RPMI7951 (cell line): ENCODE measurements around the gene ZNF248. TPM values are rescaled to one million over a fixed set of nuclear protein-coding genes. Genes with fewer than 3 reads are reported as not detected.
"Not testable (repeated sequence)": the region's sequence is repeated elsewhere in the genome, so short reads cannot be mapped to it uniquely, and the experiment has no call there.

ENCODE experiments used
- DNase-seq: peaks from one replicate; pipeline ENCODE4 v3.0.0-alpha.2; 2012; ENCODE audit warnings: low read depth
- total RNA-seq: library from RNA; depleted of rRNA; stranded (reverse); fragments of >200 nt; shearing (Covaris generic); gene quantifications from 2 replicates; pipeline ENCODE4 v1.2.3, GENCODE V29; 2014; rRNA removed

The ZNF248 gene
- total RNA-seq = 5.9 and 6.9 TPM in 2 replicates

GRCh38 chr10:37857287-37858211 is at the start of gene ZNF248:
TSS of gene ZNF248 (minus strand) at chr10:37857610. CDS start at chr10:37856310, 1,300 bp downstream.
- peak; percentile 97 for DNase-seq

DNA sequence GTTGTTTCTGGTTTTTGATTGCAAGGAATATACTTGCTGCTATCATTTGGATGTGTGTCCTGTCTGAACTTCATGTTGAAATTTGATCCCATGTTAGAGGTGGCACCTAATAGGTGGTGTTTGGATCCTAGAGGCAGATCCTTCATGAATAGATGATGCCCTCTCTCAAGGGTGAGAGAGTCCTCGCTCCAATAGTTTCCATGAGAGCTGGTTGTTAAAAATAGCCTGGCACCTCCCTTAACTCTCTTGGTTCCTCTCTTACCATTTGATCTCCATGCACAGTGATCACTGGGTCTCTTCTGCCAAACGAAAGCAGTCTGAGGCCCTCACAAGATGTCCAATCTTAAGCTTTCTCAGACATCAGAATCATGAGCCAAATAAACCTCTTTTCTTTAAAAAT is 49.0 kb upstream of the ZNF248 start:
- DNase-seq = no peak

GRCh38 chr10:37896436-37896835 is 39.0 kb upstream of the ZNF248 start:
- DNase-seq = no peak

DNA sequence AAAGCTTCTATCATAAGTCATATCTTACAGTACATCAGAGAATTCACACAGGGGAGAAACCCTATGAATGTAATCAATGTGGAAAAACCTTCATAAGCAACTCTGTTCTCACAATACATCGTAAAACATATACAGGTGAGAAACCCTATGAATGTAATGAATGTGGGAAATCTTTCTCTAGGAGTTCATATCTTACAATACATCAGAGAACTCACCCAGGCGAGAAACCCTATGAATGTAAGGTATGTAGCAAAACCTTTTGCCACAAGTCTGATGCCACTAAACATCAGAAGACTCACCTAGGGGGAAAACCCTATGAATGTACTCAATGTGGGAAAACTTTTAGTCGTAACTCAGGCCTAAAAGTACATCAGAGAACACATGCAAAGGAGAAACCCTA is 38.3 kb upstream of the ZNF248 start:
- no peak for DNase-seq

- DNase-seq = no peak
These were observed 28.4 kb upstream of the ZNF248 start for GRCh38 chr10:37885850-37886249.

- DNase-seq = no peak
These were observed 15.5 kb upstream of the ZNF248 start for GRCh38 chr10:37872955-37873354.

DNA sequence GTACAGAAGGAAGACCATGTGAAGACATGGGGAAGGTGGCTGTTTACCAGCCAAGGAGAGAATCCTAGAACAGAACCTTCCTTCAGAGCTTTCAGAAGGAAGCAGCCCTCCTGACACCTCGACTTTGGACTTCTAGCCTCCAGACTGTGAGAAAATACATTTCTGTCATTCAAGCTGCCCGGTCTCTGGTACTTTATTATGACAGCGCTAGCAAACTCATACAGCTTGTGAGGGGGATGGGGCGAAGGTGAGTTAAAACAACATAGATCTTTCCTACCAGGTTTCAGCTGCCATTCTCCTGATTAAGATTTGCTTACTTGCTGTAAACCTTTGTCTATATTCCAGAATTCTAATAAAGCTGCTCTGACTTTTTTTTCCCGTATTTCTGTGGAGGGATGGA is 14.9 kb upstream of the ZNF248 start:
- DNase-seq = no peak

DNA sequence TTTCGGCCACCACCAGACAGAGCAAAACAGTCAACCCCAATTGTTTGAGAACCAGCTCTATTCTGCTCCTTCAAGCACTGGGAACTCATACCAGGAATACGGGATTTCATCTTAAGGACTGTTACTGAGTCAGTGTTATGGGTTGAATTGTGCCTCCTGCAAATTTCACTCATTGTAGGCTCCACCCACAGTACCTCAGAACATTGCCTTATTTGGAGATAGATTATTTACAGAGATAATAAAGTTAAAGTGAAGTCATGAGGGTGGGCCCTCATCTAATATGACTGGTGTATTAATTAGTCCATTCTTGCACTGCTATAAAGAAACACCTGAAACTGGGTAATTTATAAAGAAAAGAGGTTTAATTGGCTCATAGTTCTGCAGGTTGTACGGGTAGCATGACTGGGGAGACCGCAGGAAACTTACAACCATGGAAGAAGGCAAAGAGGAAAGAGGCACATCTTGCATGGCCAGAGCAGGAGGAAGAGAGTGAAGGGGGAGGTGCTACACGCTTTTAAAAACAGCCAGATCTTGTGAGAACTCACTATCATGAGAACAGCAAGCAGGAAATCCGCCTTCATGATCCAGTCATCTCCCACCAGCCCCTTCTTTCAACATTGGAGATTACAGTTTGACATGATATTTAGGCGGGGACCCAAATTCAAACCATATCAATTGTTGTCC is 14.3 kb upstream of the ZNF248 start:
- DNase-seq = no peak

DNA sequence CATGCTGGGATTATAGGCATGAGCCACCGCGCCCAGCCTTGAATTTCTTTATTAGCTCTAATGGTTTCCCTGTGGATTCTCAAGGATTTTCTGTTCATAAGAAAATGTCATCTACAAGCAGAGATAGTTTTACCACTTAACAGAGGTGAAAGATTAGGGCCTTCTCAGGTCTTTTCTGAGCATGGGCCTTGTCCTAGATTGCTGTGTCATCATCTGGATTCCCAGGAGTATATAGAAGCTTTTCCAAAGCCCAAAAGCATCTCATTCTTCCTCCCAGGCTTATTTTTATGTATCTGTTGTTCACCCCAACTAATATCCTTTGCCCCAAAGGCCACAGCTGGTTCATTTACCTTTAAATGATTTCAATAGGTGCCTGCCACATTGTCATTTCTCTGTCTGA is 13.7 kb upstream of the ZNF248 start:
- no peak for DNase-seq

DNA sequence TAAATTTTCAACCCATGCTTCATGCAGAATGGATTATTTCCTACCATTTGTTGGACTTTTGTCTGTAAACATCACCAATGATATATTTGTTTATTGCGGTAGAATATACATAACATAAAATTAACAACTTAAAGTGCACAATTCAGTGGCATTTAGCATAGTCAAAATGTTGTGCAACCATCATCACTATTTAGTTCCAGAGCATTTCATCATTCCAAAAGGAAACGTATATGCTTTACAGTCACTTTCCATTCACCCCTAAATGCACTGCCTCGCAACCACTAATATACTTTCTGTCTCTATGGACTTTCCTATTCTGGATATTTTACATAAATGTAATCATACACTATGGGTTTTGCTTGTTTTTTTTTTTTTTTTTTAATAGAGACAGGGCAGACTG is 11.4 kb upstream of the ZNF248 start:
- DNase-seq = no peak

DNA sequence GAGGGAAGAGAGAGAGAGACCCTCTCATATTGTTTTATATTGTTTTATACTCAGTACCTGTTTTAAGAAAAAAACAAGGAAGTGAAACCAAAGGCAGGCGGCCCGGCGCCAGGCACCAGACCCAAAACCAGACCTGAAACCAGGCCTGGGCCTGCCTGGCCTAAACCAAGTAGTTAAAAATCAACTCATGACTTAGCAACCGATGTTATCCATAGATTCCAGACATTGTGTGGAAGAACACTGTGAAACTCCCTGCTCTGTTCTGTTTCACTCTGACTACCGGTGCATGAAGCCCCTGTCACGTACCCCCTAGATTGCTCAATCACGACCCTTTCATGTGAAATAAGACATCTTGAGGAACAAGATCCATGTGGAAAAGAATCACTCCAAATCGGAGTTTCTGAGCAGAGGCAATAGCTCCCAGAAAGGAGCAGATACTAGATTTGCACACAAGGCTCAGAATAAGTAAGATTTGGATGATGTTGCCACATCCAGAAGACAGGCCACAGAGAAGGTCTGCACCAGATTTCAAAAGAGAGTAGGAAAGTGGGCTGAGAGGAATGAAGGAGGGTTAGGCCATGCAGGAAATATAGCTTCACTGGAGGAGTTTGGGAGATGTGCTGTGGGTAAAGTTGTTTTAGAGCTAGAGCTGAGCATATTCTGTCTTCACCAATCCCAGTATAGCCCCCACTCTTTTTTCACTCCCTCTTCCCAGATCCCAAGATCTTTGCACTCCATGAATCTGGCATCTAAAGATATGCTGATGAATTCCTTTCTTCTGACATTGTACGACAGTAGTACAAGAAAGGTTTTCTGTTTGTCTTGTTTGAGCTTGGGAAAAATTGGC is 8.8 kb upstream of the ZNF248 start:
- DNase-seq = no peak

DNA sequence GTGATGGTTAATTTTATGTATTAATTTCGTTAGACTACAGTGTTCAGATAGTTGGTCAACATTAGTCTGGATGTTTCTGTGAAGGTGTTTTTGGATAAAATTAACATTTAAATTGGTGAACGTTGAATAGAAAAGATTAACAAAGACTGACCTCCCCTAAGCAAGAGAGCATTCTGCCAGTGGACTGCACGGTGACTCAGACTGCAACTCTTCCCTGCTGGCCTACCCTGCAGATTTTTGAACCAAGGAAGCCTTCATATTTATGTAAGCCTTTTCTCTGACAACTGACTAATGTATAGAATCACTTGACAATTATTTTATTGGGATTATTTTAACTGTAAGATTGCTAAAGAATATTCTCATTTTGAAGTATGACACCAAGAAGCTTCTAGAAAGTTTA is 7.9 kb upstream of the ZNF248 start:
- no peak for DNase-seq

- DNase-seq = peak; percentile 61
These were observed 3.2 kb upstream of the ZNF248 start for GRCh38 chr10:37860494-37861190.

DNA sequence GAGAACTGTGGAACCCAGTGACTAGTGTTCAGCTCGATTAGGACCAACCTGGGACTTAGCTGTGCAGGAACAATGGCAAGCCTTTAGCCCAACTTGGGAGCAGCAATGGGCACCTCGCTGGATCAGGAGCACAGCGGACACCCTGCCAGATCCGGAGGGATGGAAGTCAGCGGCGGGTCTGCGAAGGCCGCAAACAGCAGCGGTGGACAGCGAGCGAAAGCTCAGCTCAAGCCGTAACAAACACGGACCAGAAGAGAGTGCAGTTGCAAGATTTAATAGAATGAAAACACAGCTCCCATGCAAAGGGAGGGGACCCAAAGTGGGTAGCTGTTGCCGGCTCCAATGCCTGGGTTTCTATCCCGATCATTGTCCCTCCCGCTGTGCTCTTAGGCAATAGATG is 1.9 kb upstream of the ZNF248 start:
- not testable (repeated sequence) for DNase-seq

- DNase-seq = peak; percentile 15
These were observed 526 bp downstream of the ZNF248 start for GRCh38 chr10:37856881-37857286.

GRCh38 chr10:37855636-37856035 is 1.8 kb downstream of the ZNF248 start:
- no peak for DNase-seq

DNA sequence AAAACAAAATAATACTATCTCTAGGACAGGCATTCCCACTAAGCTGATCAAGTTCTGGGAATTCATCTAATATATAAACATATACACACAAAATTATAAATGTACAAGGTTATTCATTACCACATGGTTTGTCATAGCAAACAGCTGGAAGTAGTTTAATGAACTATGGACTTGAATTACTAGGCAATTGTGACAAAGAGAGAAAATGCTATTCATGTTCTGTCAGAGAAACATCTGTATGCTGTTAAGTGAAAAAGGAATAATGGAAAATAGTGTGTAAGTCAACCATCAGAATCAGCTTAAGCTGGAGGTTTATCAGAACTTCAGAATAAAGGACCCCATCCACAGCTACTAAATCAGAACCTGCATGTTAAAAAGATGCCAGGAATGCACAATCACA is 2.8 kb downstream of the ZNF248 start:
- DNase-seq = no peak

DNA sequence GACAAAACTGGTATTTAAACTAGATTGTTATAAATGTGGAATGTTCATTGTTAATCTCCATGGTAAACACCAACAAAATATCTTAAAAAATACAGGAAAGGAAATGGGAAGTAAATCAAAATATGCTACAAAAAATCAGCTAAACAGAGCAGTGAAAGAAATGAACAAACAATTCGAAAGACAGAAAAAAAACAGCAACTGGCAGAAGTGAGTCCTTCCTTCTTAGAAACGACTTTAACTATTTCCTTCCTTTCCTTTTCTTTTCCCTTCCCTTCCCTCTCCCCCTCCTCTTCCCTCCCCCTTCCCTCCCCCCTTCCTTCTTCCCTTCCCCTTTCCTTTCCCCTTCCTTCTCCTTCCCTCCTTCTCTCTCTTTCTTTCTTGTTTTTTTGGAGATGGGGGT is 12.8 kb downstream of the ZNF248 start:
- no peak for DNase-seq

GRCh38 chr10:37839243-37839642 is 18.2 kb downstream of the ZNF248 start:
- no peak for DNase-seq

GRCh38 chr10:37831495-37832333 is 25.7 kb downstream of the ZNF248 start:
- DNase-seq = no peak

DNA sequence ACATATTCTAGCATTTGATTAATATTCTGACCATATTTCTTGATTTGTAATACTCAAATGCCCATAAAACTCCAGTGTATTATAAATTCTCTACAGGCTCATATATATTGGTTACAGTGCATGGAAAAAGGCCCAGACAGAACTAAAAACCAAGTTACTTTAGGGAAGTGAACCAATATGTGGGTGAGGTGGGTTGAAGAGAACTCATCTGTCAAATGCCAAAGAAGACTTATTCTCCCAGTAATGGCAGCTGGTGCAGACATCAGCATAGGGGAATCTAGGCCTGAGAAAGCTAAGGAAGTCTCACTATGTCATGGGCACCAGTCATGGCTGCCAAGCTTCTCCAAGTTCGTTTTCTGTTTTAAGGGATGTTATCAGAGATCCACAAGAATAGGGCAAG is 30.6 kb downstream of the ZNF248 start:
- DNase-seq = no peak
